Hypothalamus (tissue), 51 donors: ENCODE measurements around the gene WTIP.
"Not testable (repeated sequence)": the region's sequence is repeated elsewhere in the genome, so short reads cannot be mapped to it uniquely, and the experiment has no call there.

Source experiments
- DNase-seq, 51 donors: peaks; one replicate each; lab custom pipeline; 2025; lab: John Stamatoyannopoulos, UW

The WTIP gene

GRCh38 chr19:34501339-34502320, 20.1 kb downstream of the WTIP start:
- DNase-seq: peak; percentile 11 to 94 (median 78)

- DNase-seq: no peak
These were observed 21.2 kb downstream of the WTIP start for GRCh38 chr19:34502582-34503411.

DNA sequence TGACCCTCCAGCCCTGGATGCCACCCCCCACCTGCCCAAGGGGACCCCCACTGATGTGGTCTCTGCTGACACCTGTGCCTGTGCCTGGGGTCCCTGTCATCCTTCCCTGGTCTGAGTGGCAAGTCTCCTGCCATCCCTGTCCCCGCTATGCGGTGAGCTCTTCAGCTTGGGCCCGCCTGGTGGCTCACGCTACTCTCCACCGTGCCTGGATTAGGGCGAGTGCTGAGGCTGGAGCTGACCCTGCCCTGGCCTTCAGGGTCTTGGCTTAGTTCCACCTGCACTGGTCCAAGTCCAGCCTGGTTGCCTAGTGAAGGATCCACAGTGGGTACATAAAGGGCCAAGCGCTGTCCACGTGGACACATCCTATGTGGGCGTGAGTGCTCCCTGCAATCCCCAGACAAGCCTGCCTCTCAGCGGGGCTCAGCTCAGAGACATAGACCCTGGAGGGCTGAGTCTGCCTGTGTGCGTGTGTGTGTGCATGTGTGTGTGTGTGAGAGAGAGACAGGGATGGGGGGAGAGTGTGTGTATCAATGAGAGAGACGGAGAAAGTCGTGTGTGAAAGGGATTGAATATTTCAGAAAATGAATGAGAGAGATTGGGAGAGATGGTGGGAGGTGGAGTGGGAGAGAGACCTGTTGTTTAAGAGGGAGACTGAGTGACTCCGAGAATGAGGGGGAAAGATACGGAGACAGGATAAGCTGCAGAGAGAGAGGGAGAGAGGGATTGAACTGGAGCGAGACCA, 22.1 kb downstream of the WTIP start:
- no peak for DNase-seq

GRCh38 chr19:34504273-34504808, 22.8 kb downstream of the WTIP start:
- no peak for DNase-seq

DNA sequence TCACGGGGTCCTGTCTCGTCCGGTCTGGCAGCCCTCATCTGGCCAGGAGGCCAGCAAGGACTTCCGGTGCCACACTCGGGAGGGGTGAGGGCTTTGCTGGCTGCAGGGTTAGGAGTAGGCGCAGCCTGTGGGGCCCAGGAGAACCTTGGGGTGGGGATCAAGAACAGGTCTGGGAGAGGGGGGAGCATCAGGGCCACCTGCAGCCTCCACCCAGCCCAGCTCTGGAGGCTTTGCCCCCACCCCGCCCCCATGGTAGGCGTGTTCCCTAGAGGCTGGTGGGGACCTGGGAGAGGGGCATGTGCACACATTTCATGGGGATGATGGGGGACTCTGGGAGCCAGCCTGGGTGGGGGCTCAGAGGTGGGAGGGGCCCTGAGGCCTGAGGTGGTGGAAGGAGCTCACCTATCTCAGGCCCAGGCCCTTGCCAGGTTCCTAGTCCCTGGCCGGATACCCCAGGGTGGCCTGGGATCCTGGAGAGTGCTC, 23.3 kb downstream of the WTIP start:
- DNase-seq: no peak

GRCh38 chr19:34505321-34506025, 23.9 kb downstream of the WTIP start:
- DNase-seq: no peak

- no peak for DNase-seq
These were observed 24.4 kb downstream of the WTIP start for GRCh38 chr19:34506026-34506370.

DNA sequence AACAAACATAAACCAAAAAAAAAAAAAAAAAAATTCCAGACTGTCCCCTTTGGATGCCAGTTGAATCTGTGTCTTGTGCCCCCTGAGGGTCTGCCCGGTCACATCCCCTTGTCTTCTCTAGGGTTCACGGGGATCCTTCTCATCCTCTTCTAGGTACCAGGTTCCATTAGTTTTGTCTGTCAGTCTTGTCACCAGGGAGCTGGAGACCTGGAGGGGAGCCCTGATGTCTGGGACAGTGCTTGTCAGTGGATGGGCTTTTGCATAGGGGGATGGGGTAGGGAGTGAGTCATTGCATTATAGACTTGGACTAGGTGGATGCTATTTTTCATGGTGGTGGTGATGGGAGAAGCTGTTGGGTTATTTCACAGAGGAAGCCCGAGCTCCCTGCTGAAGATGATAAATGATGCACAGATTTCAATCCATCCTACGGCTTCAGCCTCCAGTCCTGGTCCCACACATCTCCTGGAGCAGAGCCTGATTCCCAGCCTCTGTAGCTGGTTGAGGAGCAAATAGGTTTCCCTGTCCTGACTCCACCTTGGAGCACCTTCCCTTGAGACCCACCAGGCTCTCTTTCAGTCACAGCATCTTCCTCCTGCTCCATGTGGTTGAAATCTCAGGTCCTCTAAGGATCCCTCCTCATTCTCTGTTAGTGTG, 26.0 kb downstream of the WTIP start:
- DNase-seq: no peak

DNA sequence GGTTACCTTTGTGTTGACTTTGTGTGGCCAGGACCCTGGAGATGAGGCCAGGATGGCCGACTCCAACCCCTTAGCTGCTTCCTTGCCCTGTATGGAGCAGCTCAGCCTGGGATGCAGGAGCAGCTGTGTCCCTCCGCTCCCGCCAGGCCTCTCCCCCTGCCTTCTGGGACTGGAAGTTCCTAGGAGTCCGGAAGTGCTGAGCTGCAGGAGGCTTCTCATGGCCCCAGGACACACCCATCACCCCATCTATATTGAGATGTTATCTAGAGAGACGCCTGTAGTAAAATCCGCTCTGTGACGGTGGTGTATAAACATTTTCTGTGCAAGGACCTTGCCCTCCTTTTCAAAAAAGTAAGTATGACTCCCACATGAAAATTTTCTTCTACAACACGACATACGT, 27.0 kb downstream of the WTIP start:
- no peak for DNase-seq

DNA sequence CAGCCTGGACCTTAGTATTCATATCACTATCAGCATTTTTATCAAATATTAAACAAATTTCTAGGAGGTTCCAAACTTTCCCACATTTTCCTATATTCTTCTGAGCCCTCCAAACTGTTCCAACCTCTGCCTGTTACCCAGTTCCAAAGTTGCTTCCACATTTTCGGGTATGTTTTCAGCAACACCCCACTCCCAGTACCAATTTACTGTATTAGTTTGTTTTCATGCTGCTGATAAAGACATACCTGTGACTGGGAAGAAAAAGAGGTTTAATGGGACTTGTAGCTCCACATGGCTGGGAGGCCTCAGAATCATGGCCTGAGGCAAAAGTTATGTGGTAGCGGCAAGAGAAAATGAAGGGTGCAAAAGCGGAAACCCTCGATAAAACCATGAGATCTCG, 29.3 kb downstream of the WTIP start:
- not testable (repeated sequence) for DNase-seq

DNA sequence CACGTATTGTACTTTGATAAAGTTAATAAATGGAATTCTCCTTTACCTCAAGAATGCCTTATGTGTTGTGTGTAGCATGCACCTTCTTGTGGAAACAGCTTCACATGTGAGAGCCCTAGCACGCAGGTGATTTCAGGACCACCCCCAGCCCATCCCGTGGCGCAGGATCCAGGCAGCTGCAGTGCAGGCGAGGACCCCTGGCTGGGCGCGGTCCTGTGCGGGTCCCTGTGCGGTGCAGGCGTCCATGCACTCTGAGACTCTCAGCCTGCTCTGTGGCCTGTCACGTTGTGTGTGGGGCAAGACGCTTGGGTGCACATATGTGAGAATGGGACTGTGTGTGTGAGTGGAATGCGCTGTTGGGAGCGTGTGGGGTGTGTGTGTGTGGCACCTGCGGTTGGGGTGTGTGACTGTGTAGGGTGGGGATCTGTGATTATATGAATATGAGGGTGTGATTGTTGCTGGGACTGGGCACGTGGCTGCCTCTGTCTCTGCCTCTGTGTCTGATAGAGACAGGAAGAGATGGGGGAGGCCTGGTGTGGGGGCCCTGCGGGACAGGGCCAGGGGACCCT, 30.8 kb downstream of the WTIP start:
- no peak for DNase-seq

GRCh38 chr19:34513767-34514166, 32.2 kb downstream of the WTIP start:
- no peak for DNase-seq

GRCh38 chr19:34519602-34520001, 38.0 kb downstream of the WTIP start:
- DNase-seq: no peak

- no peak for DNase-seq
These were observed 41.9 kb downstream of the WTIP start for GRCh38 chr19:34523408-34523807.

DNA sequence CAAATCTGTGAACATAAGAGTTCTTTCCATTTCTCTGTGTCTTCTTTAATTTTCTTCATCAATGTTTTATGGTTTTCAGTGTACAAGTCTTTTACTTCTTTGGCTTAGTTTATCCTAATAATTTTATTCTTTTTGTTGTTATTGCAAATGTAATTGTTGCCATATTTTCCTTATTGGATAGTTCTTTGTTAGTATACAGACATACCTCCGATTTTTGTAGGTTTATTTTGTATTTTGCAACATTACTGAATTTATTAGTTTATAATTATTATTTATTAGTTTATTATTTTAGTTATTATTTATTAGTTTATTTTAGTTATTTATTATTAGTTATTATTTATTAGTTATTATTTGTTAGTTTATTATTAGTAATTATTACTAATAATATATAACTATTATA, 43.4 kb downstream of the WTIP start:
- no peak for DNase-seq

GRCh38 chr19:34534206-34534605, 52.6 kb downstream of the WTIP start:
- DNase-seq: no peak

DNA sequence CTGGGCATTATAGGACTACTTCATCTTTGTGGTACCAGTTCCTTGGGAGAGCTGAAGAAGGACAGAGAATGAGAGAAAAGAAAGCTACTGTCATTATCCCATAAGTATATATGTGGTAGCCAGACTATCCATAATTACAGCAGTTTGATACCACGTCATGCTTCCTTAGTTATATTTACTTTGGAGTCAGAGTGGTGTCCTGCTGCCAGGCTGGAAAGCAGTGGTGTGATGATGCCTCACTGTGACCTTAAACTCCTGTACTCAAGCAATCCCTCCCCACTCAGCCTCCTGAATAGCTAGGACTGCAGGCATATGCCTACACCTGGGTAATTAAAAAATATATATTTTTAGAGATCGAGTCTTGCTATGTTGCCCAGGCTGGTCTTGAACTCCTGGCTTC, 57.8 kb downstream of the WTIP start:
- no peak for DNase-seq

DNA sequence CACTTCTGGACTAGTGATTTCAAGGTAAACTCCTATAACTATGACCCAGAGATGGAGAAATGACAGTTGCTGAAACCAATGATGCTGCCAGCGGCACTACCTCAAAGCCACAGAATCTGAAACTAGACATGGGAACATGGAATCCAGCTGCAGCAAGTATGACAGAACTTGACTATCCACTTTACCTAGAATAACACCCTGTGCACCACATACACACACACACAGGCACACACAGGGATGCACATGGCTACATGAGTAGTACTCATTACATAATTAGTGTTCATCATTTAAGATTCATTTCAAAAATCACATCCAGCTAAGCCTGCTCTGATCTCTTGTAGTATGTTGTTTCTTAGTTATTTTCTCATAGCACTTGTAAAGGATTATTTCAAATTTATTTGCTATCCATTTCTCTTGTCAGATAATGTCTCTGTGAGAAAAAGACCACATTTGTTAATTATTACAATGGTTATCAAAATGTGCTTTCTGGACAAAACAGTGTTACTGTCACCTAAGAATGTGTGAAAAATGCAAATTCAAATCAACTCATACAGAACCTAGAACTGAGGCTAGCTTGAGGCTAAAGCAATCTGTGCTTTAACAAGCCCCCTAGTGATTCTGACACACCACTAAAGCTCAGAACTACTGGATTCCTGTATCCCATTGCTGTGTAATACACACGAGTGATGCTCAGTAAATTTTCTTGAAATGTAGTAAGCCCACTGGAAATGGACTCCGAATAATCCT, 59.4 kb downstream of the WTIP start:
- DNase-seq: no peak
